Adrenal gland (tissue), 12 donors: ENCODE measurements around the gene SHFL. TPM values are rescaled to one million over a fixed set of nuclear protein-coding genes. Genes with fewer than 3 reads are reported as not detected.

Experiments
- DNase-seq, 7 donors: peaks; one replicate each; pipeline ENCODE4 v3.0.0-alpha.2; 2019 to 2020
- H3K27ac ChIP-seq, 5 donors: fragments of 200-600 bp; sonication (generic) in 4 of 5; 1 replicate in 3 of 5; 2 replicates in 2 of 5; pipeline versions ENCODE4 v1.5.1 to v1.8.0; 2016 to 2020; ENCODE audit warnings: mild to moderate bottlenecking in 1 of 5
- H3K27me3 ChIP-seq: fragments of 200-600 bp; 2 replicates; pipeline ENCODE4 v1.8.0; 2021
- H3K36me3 ChIP-seq, 2 donors: fragments of 200-600 bp; replicated peaks in 1 of 2; 1 replicate in 1 of 2; 2 replicates in 1 of 2; pipeline versions ENCODE4 v1.5.1 to v1.8.0; 2018 to 2022
- H3K4me1 ChIP-seq, 2 donors: fragments of 200-600 bp; replicated peaks in 1 of 2; 1 replicate in 1 of 2; 2 replicates in 1 of 2; pipeline versions ENCODE4 v1.5.1 to v1.8.0; 2018 to 2021
- H3K4me3 ChIP-seq, 4 donors: fragments of 200-600 bp; sonication (generic) in 3 of 4; one replicate each; pipeline ENCODE4 v1.5.1; 2016 to 2018
- H3K9me3 ChIP-seq, 3 donors: fragments of 200-600 bp; sonication (generic) in 1 of 3; replicated peaks in 1 of 3; 1 replicate in 2 of 3; 2 replicates in 1 of 3; pipeline versions ENCODE4 v1.5.1 to v1.8.0; 2016 to 2021
- CTCF ChIP-seq, 6 experiments: fragments of 450-650 bp in 4 of 6; fragments of 200-600 bp in 2 of 6; sonication (generic) in 1 of 6; IDR thresholded peaks; 1 replicate in 5 of 6; 2 replicates in 1 of 6; pipeline versions ENCODE4 v1.5.1 to v1.8.0; 2016 to 2021; ENCODE audit warnings: antibody characterized with exemption in 6 of 6, mild to moderate bottlenecking in 2 of 6, moderate library complexity in 1 of 6
- POLR2A ChIP-seq, 2 donors: fragments of 450-650 bp; IDR thresholded peaks; one replicate each; pipeline ENCODE4 v1.6.1; 2017; ENCODE audit warnings: antibody characterized with exemption in 2 of 2, mild to moderate bottlenecking in 2 of 2, moderate library complexity in 1 of 2
- WGBS, 4 donors: extraction: QIAGEN DNeasy Blood & Tissue Kit in 2 of 4; methylation state at CpG; one replicate each; pipeline versions ENCODE4 v1.1.5 to v1.1.7; 2013 to 2017; 5-methylcytosine and 5-hydroxymethylcytosine counted together
- intact Hi-C, 2 donors: fragments of 100-400 bp; cut with DNase I; formaldehyde crosslinking; loops; one replicate each; pipeline versions ENCODE4 v1.14.1 to v1.15.0; 2022 to 2023
- polyA plus RNA-seq, 3 donors: library from polyadenylated mRNA; stranded (reverse); fragments of 200-250 nt in 2 of 3; fragments of 350-450 nt in 1 of 3; fragmentation: Illumina TruSeq in 1 of 3; extraction: RNeasy Lipid Tissue Mini Kit (QIAGEN cat#74804) in 1 of 3; gene quantifications; one replicate each; pipeline ENCODE4 v1.2.3, GENCODE V29; 2013 to 2014
- total RNA-seq, 9 donors: library from RNA; depleted of rRNA in 4 of 9; stranded (reverse); fragments of >200 nt in 4 of 9; fragments of 120-200 nt in 1 of 9; fragmentation: NEBNext Ultra II Directional in 1 of 9; extraction: Animal tissue kit (Norgen Biotek cat#: 25700) in 1 of 9; gene quantifications; one replicate each; pipeline versions ENCODE4 v1.1.0 to v1.2.4, GENCODE V29; 2013 to 2023
- donor health status: healthy with polysubstance abuse.
- donor health status: Bipolar disorder and iron deficiency.
- donor health status: DM: yes; HTN: yes; CAD: no.
- donor health status: DM: no; HTN: no; CAD: no.
- donor health status: DM: no; HTN: no; CAD: no.
- donor health status: DM: yes; HTN: yes; CAD: no.

Gene SHFL
- total and polyA plus RNA-seq, 12 donors, result 17.4 to 116 (median 42.3) TPM

GRCh38 chr19:10133596-10133995, 47.5 kb downstream of the SHFL start:
- Histone ChIP-seq H3K36me3 (peaks cover 0 to 61% of the 10 kb centered on the region in 2 donors), H3K27ac (no peak overlapping the region), H3K27me3 (no peaks in the 10 kb centered on the region), H3K4me1 (no peaks in the 10 kb centered on the region), H3K4me3 (no peak overlapping the region), H3K9me3 (no peaks in the 10 kb centered on the region)
- no peak for TF ChIP-seq CTCF (IDR thresholded peaks at IDR 0.05)
- TF ChIP-seq POLR2A (IDR thresholded peaks at IDR 0.05), result no peak
- intact Hi-C loops, result no loop called here
- DNase-seq, result no peak
- 92 to 96% (median 93%) methylated on average over 11 of the region's 11 CpGs for WGBS, 4 donors

DNA sequence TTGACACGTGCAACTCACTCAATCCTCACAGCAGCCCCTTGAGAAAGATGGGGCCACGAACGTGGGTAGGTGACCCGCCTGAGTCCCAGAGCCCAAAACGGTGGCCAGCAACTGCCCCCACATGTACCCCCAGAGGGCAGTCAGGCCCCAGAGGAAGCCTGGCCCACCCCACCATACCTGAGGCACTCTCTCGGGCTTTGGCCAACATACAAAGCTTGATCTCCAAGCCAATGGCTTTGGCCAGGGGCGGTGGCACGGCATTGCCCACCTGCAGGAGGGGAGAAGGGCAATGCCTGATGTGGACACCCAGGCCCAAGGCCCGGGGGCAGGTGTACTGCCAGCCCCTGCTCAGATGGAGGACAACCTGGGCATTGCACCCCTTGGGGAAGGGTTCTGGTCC, 47.9 kb downstream of the SHFL start:
- H3K9me3 ChIP-seq, result no peaks in the 10 kb centered on the region
- intact Hi-C loops, result no loop called here
- H3K4me3 ChIP-seq, result no peak overlapping the region
- H3K4me1 ChIP-seq, result no peaks in the 10 kb centered on the region
- peaks cover 0 to 64% of the 10 kb centered on the region in 2 donors for H3K36me3 ChIP-seq
- H3K27me3 ChIP-seq, result no peaks in the 10 kb centered on the region
- WGBS, 4 donors, result 96 to 97% (median 96%) methylated on average over 6 to 9 of the region's 9 CpGs; no CpG with 5 or more reads in 1 of the 4 donors
- TF ChIP-seq POLR2A (IDR thresholded peaks at IDR 0.05) (no peak), CTCF (IDR thresholded peaks at IDR 0.05) (no peak)
- no peak overlapping the region for H3K27ac ChIP-seq
- DNase-seq, result no peak

DNA sequence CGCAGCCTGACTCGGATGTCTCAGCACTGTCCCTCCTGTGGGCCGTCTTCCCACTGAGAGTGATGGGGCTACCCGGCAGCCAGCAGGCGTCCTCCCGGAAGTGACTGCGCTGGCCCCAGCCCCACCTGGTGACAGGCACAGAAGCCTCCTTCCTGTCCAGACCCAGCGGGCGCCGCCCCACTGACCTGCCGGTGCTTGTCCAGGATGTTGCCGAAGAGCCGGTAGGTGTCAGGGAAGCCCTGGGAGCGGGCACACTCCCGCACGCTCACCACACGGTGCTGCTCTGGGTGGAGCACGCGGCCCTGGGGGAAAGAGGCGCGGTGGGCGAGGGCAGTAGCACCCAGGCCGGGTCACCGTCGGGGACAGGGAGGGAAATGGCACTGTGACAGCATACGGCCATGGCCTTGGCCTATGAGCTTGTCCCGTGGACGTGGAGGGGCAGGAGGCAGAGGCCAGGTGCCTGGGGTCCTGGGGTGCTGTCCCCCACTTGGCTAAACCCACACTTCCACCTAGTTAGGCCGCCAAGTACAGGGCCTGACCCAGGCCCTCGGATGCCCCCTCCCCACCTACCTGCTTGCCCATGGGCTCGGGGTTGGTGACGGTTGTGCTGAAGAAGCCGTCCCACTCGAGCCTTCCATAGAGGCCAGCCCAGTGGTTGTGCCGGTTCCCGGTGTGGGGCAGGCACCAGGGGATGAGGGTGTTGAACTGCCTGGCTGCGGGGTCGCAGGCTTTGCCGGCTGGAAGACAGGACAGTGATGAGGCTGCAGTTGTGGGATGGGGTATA, 49.6 kb downstream of the SHFL start:
- intact Hi-C loops, result no loop called here
- H3K9me3 ChIP-seq, result no peaks in the 10 kb centered on the region
- no peaks in the 10 kb centered on the region for H3K27me3 ChIP-seq
- 91 to 95% (median 92%) methylated on average over 11 to 39 of the region's 39 CpGs for WGBS, 4 donors
- H3K36me3 ChIP-seq, result peaks cover 0 to 81% of the 10 kb centered on the region in 2 donors
- TF ChIP-seq POLR2A (IDR thresholded peaks at IDR 0.05), result no peak
- TF ChIP-seq CTCF (IDR thresholded peaks at IDR 0.05), result no peak
- H3K4me1 ChIP-seq, result no peaks in the 10 kb centered on the region
- no peak overlapping the region for H3K27ac ChIP-seq
- H3K4me3 ChIP-seq, result no peak overlapping the region
- no peak for DNase-seq

- WGBS, 4 donors, result 96 to 100% (median 98%) methylated on average over 2 to 14 of the region's 14 CpGs
- Histone ChIP-seq H3K9me3 (no peaks in the 10 kb centered on the region), H3K4me3 (no peak overlapping the region), H3K36me3 (peaks cover 0 to 93% of the 10 kb centered on the region in 2 donors), H3K27ac (no peak overlapping the region), H3K4me1 (no peaks in the 10 kb centered on the region), H3K27me3 (no peaks in the 10 kb centered on the region)
- intact Hi-C loops, result no loop called here
- DNase-seq, result no peak
- TF ChIP-seq POLR2A (IDR thresholded peaks at IDR 0.05), result no peak
Measured at GRCh38 chr19:10136936-10137335, 50.8 kb downstream of the SHFL start.
